GM15510 (cell line): ENCODE results near the gene GADL1.

Experiments
- POLR2A ChIP-seq: IDR thresholded peaks from 3 replicates; pipeline ENCODE4 v1.6.1; 2011; ENCODE audit warnings: borderline replicate concordance; ENCODE audit not compliant: insufficient read length; ENCODE audit errors: extremely low read depth

The GADL1 gene

GRCh38 chr3:30908456-30909037 is 14.1 kb upstream of the GADL1 start:
- TF ChIP-seq POLR2A: no peak

- TF ChIP-seq POLR2A: no peak
Observed at GRCh38 chr3:30904996-30905395, 10.5 kb upstream of the GADL1 start.

GRCh38 chr3:30895329-30895728 is 868 bp upstream of the GADL1 start:
- TF ChIP-seq POLR2A: no peak

GRCh38 chr3:30893678-30894325 is 659 bp downstream of the GADL1 start:
- no peak for TF ChIP-seq POLR2A

GRCh38 chr3:30890907-30891306 is 3.6 kb downstream of the GADL1 start:
- no peak for TF ChIP-seq POLR2A

GRCh38 chr3:30886888-30887287 is 7.6 kb downstream of the GADL1 start:
- no peak for TF ChIP-seq POLR2A

- TF ChIP-seq POLR2A: no peak
Observed at GRCh38 chr3:30878862-30879261, 15.6 kb downstream of the GADL1 start.

GRCh38 chr3:30875505-30875904 is 19.0 kb downstream of the GADL1 start:
- TF ChIP-seq POLR2A: no peak

GRCh38 chr3:30873671-30874070 is 20.8 kb downstream of the GADL1 start:
- TF ChIP-seq POLR2A: no peak

GRCh38 chr3:30872879-30873278 is 21.6 kb downstream of the GADL1 start:
- TF ChIP-seq POLR2A: no peak

GRCh38 chr3:30871720-30872119 is 22.7 kb downstream of the GADL1 start:
- TF ChIP-seq POLR2A: no peak

GRCh38 chr3:30864836-30865235 is 29.6 kb downstream of the GADL1 start:
- no peak for TF ChIP-seq POLR2A

GRCh38 chr3:30864132-30864531 is 30.3 kb downstream of the GADL1 start:
- TF ChIP-seq POLR2A: no peak

- TF ChIP-seq POLR2A: no peak
Observed at GRCh38 chr3:30862004-30862403, 32.5 kb downstream of the GADL1 start.

GRCh38 chr3:30858894-30859389 is 35.5 kb downstream of the GADL1 start:
- no peak for TF ChIP-seq POLR2A
